ENCODE results near the gene AK8.

The AK8 gene

DNA sequence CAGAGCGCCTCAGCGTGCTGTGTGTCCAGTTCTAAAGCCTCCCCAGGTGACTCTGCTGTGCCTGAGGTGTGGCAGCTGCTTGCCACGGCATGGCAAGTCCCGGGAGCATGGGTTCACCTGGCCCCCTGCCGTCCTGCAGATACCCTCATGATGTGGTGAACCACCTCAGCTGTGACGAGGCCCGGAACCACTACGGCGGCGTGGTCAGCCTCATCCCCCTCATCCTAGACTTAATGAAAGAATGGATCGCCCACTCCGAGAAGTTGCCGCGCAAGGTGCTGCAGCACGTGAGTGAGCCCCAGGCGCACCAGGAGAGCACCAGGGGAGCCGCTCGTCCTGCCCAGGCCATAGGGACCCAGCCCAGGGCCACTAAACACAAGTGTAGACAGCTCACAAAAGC, 10.1 kb upstream of the AK8 start:
- DNase-seq (ENCODE audit: low read depth in 2 of 2), result no peak

GRCh38 chr9:132887181-132888120, 9.4 kb upstream of the AK8 start:
- DNase-seq (ENCODE audit: low read depth in 2 of 2), result no peak

- DNase-seq (ENCODE audit: low read depth in 2 of 2), result no peak
Measured at GRCh38 chr9:132886334-132886725, 8.2 kb upstream of the AK8 start.

DNA sequence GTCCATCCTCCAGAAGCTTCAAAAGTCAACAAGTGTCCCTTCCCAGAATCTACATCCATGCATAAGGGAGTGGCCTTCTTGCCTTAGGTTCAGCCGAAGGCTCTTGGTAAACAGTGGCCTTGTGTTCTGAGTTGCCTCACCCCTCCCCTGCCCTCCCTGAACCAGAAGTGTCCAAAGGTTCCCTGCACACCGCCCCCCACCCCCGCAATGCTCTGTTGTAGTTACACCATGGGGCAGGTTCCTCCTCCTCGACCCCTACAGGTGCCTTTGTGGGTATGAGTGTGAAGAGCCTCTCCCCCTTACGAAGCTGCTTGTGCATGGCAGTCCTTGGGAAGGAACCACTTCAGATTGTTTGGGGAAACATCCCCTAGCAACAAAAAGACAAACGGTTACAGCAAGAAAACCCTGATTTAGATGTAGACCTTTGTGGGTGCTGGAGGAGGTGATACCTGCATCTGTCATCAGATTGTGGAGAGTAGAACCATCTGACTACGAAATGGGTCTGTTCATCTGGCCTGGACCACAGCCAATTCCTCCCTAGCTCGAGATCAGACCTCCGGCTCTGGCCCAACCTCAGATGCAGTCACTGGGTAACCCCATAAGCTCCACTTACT, 7.7 kb upstream of the AK8 start:
- no peak for DNase-seq (ENCODE audit: low read depth in 2 of 2)

- no peak for DNase-seq (ENCODE audit: low read depth in 2 of 2)
Measured at GRCh38 chr9:132883349-132884294, 5.5 kb upstream of the AK8 start.

DNA sequence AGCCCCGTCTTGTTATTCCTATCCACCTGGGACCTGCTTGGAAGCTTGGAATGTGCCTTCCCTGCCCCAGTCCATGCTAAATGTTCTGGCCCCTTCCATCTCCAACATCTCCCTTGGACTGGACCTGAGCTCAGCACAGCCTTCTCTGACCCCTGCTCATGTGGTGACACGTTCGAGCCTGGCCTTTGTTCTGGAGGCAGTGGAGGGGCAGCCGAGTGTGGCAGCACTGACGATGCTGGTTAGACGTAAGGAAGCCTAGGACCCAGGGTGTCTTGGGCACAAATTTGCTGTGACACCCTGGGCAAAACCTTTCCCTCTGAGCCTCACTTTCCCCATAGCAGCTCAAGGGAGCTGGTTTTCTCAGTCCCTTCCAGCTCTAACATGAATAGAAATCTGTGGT, 4.5 kb upstream of the AK8 start:
- no peak for DNase-seq (ENCODE audit: low read depth in 2 of 2)

- DNase-seq (ENCODE audit: low read depth in 2 of 2), result no peak
Measured at GRCh38 chr9:132881826-132882225, 3.7 kb upstream of the AK8 start.

GRCh38 chr9:132880324-132880661, 2.2 kb upstream of the AK8 start:
- DNase-seq (ENCODE audit: low read depth in 2 of 2), result no peak

GRCh38 chr9:132879457-132880323, 1.6 kb upstream of the AK8 start:
- DNase-seq (ENCODE audit: low read depth in 2 of 2), result no peak

GRCh38 chr9:132878695-132879456, 792 bp upstream of the AK8 start, which contains the start of gene SPACA9:
SPACA9 (plus strand) TSS chr9:132878898; CDS start chr9:132883948, 5,050 bp downstream.
- DNase-seq (ENCODE audit: low read depth in 2 of 2), result peak in 1 of 2 donors; percentile 19

- no peak for DNase-seq (ENCODE audit: low read depth in 2 of 2)
Measured at GRCh38 chr9:132877458-132877823, 643 bp downstream of the AK8 start.

- DNase-seq (ENCODE audit: low read depth in 2 of 2), result no peak
Measured at GRCh38 chr9:132876849-132877248, 1.2 kb downstream of the AK8 start.

GRCh38 chr9:132875159-132875558, 2.9 kb downstream of the AK8 start:
- DNase-seq (ENCODE audit: low read depth in 2 of 2), result no peak

DNA sequence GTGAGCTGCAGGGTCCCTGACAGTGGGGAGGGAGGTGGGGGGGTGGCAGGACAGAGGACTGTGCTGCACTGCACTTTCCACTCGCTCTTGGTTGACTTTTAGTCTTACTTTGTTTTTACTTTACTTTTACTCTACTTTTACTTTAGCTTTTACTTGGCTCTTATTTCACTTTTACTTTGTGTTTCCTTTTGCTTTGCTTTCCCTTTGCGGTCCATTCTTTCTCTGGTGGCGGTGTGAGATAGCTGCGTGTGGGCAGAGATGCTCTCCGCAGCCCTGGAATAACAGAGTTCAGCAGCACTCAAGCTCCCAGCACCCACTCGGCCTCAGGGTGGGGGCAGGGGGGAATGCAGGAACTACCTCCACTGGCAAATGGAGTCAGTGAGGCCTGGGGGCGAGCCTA, 4.7 kb downstream of the AK8 start:
- DNase-seq (ENCODE audit: low read depth in 2 of 2), result no peak

GRCh38 chr9:132869266-132869665, 8.8 kb downstream of the AK8 start:
- DNase-seq (ENCODE audit: low read depth in 2 of 2), result no peak

DNA sequence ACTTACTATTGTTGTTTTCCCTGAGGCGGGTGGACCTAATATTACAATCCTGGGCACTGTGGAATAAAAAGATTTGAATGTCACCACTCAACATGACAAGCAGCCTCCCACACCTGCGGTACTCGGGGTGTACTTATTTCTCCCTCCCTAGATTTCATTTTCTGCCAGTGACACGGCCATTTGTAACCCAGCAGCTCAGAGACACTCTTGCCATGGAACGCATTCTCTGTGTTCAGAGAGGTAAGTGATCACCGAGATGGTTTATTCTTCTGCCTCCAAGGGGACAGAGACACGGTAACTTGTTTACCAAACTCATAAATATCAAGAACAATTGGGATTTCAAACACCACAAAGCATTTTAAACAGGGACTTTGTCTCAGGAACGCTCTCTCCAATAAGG, 11.2 kb downstream of the AK8 start:
- DNase-seq (ENCODE audit: low read depth in 2 of 2), result no peak

- no peak for DNase-seq (ENCODE audit: low read depth in 2 of 2)
Measured at GRCh38 chr9:132864691-132865090, 13.4 kb downstream of the AK8 start.

DNA sequence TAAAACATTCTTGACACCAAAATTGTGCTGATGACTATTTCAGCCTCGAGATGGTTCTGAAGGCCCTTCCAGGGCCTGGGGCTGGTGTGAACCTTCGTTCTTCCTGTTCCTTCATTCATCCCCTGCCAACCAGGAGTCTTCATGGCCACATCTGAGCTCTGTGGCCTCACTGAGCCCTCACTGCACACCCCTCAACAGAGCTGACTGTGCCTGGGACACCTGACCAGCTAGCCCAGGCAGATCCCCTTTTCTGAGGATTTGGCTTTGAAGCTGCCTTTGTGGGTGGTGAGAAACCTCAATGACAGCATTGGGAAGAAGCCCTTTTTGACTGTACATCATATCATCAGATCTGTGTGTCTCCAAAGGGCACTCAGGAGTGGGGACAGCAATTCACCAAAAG, 13.8 kb downstream of the AK8 start:
- no peak for DNase-seq (ENCODE audit: low read depth in 2 of 2)

DNA sequence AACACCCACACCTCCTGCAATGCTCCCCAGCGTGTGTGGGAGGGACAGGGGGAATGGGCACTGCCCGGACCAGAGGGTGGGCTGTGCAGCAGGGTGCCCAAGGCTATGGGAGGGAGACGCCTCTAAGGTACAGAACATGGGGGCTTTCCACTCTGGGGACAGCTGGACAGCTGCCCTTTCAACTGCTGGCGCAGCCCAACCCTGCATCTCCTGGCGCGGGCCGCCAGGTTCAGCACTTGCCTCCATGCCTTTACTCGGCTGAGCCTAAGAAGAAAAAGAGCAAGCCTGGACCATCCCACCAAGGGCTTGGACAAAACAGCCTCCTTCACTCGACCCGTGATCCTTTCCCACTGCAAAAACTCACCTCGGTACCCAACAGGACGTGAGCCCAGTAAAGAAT, 15.0 kb downstream of the AK8 start:
- no peak for DNase-seq (ENCODE audit: low read depth in 2 of 2)

DNA sequence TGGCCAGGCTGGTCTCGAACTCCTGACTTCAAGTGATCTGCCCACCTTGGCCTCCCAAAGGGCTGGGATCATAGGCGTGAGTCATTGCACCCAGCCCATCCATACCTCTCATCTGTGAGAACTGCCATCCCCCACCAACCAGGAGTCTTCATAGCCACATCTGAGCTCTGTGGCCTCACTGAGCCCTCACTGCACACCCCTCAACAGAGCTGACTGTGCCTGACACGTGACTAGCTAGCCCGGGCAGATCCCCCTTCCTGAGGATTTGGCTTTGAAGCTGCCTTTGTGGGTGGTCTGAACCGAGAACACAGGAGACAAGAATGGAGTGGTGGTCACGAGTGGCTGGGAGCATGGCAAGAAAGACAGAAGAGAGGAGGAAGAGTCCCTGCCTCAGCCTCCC, 15.6 kb downstream of the AK8 start:
- no peak for DNase-seq (ENCODE audit: low read depth in 2 of 2)

DNA sequence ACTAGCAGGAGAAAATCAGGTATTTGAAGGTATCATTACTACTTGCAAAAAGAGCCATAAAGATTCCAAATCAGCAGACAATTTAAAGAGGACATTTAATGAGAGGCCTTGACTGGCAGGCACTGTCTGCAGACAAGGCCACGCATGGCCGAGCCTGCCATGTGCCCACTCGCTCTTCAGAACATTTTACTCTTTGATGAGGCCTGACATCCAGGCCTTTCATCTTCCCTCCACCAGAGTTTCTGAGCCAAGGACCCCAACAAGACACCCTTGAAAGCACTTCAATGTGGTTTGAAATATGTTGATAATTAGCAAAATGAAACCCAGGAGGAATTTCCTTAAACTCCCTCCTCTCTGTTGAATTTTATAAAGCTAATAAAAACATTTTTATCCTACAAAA, 16.4 kb downstream of the AK8 start:
- DNase-seq (ENCODE audit: low read depth in 2 of 2), result no peak

Data from stimulated activated CD4-positive, alpha-beta T cell treated with anti-CD3 and anti-CD28 coated beads, Interleukin-15, amount 100 ng/mL, for 48 hours (primary cell).